Muscle layer of colon (tissue), 2 donors: ENCODE results near the gene ZNF532.

ENCODE experiments used
- H3K27ac ChIP-seq: one replicate; pipeline ENCODE4 v1.7.0; 2013; ENCODE audit warnings: low read depth, mild to moderate bottlenecking, low read length, moderate library complexity
- H3K27me3 ChIP-seq, 2 donors: one replicate each; pipeline ENCODE4 v1.7.0; 2013; ENCODE audit warnings: low read length in 2 of 2, mild to moderate bottlenecking in 2 of 2; ENCODE audit not compliant: insufficient read depth in 2 of 2, control insufficient read depth in 1 of 2
- H3K36me3 ChIP-seq: one replicate; pipeline ENCODE4 v1.7.0; 2013; ENCODE audit warnings: mild to moderate bottlenecking, low read length; ENCODE audit not compliant: insufficient read depth
- H3K4me1 ChIP-seq: one replicate; pipeline ENCODE4 v1.7.0; 2013; ENCODE audit warnings: mild to moderate bottlenecking, low read length; ENCODE audit not compliant: insufficient read depth
- H3K4me3 ChIP-seq, 2 donors: one replicate each; pipeline ENCODE4 v1.7.0; 2013; ENCODE audit warnings: low read length in 2 of 2, low read depth in 1 of 2, mild to moderate bottlenecking in 1 of 2, moderate library complexity in 1 of 2
- H3K9ac ChIP-seq: one replicate; pipeline ENCODE4 v1.7.0; 2013; ENCODE audit warnings: low read length
- H3K9me3 ChIP-seq: one replicate; pipeline ENCODE4 v1.7.0; 2013; ENCODE audit warnings: mild to moderate bottlenecking, low read length
- donor health status: abdominal sarcoma.
- donor health status: Adenocarcinoma of cecum.

The ZNF532 gene

GRCh38 chr18:58937071-58937886 is 72.6 kb downstream of the ZNF532 start:
- Histone ChIP-seq H3K9ac (no peak overlapping the region), H3K27ac (no peak overlapping the region), H3K4me3 (no peak overlapping the region), H3K27me3 (no peaks in the 10 kb centered on the region), H3K9me3 (no peaks in the 10 kb centered on the region), H3K4me1 (peaks cover 4% of the 10 kb centered on the region), H3K36me3 (peaks cover 29% of the 10 kb centered on the region)

GRCh38 chr18:58937887-58938267 is 73.2 kb downstream of the ZNF532 start:
- Histone ChIP-seq H3K27ac (no peak overlapping the region), H3K4me1 (peaks cover 4% of the 10 kb centered on the region), H3K27me3 (no peaks in the 10 kb centered on the region), H3K36me3 (peaks cover 29% of the 10 kb centered on the region), H3K4me3 (no peak overlapping the region), H3K9ac (no peak overlapping the region), H3K9me3 (no peaks in the 10 kb centered on the region)

GRCh38 chr18:58941426-58942099 is 76.9 kb downstream of the ZNF532 start:
- no peak overlapping the region for H3K27ac ChIP-seq
- peaks cover 34% of the 10 kb centered on the region for H3K36me3 ChIP-seq
- no peak overlapping the region for H3K4me3 ChIP-seq
- peaks cover 4% of the 10 kb centered on the region for H3K4me1 ChIP-seq
- H3K9me3 ChIP-seq = no peaks in the 10 kb centered on the region
- H3K27me3 ChIP-seq = no peaks in the 10 kb centered on the region
- no peak overlapping the region for H3K9ac ChIP-seq

GRCh38 chr18:58943896-58944295 is 79.2 kb downstream of the ZNF532 start:
- H3K4me1 ChIP-seq = no peaks in the 10 kb centered on the region
- peaks cover 37% of the 10 kb centered on the region for H3K36me3 ChIP-seq
- no peak overlapping the region for H3K4me3 ChIP-seq
- no peak overlapping the region for H3K27ac ChIP-seq
- no peak overlapping the region for H3K9ac ChIP-seq
- H3K9me3 ChIP-seq = no peaks in the 10 kb centered on the region
- H3K27me3 ChIP-seq = no peaks in the 10 kb centered on the region

- H3K9me3 ChIP-seq = no peaks in the 10 kb centered on the region
- H3K36me3 ChIP-seq = peaks cover 27% of the 10 kb centered on the region
- no peaks in the 10 kb centered on the region for H3K4me1 ChIP-seq
- no peak overlapping the region for H3K9ac ChIP-seq
- H3K27ac ChIP-seq = no peak overlapping the region
- H3K4me3 ChIP-seq = no peak overlapping the region
- no peaks in the 10 kb centered on the region for H3K27me3 ChIP-seq
Observed at GRCh38 chr18:58947136-58947732, 82.6 kb downstream of the ZNF532 start.

- Histone ChIP-seq H3K27me3 (no peaks in the 10 kb centered on the region), H3K9ac (no peak overlapping the region), H3K4me1 (no peaks in the 10 kb centered on the region), H3K27ac (no peak overlapping the region), H3K9me3 (no peaks in the 10 kb centered on the region), H3K4me3 (no peak overlapping the region), H3K36me3 (peaks cover 27% of the 10 kb centered on the region)
Observed at GRCh38 chr18:58949031-58949430, 84.4 kb downstream of the ZNF532 start.

- H3K27ac ChIP-seq = no peak overlapping the region
- no peak overlapping the region for H3K4me3 ChIP-seq
- H3K9ac ChIP-seq = no peak overlapping the region
- no peaks in the 10 kb centered on the region for H3K27me3 ChIP-seq
- no peaks in the 10 kb centered on the region for H3K9me3 ChIP-seq
- H3K36me3 ChIP-seq = peaks cover 17% of the 10 kb centered on the region
- peaks cover 9% of the 10 kb centered on the region for H3K4me1 ChIP-seq
Observed at GRCh38 chr18:58951986-58952702, 87.5 kb downstream of the ZNF532 start.

GRCh38 chr18:58952858-58953257 is 88.2 kb downstream of the ZNF532 start:
- peaks cover 9% of the 10 kb centered on the region for H3K4me1 ChIP-seq
- H3K27me3 ChIP-seq = no peaks in the 10 kb centered on the region
- H3K27ac ChIP-seq = no peak overlapping the region
- H3K9ac ChIP-seq = no peak overlapping the region
- H3K9me3 ChIP-seq = no peaks in the 10 kb centered on the region
- H3K4me3 ChIP-seq = no peak overlapping the region
- peaks cover 11% of the 10 kb centered on the region for H3K36me3 ChIP-seq

GRCh38 chr18:58953627-58954026 is 89.0 kb downstream of the ZNF532 start:
- no peaks in the 10 kb centered on the region for H3K9me3 ChIP-seq

GRCh38 chr18:58955001-58955400 is 90.3 kb downstream of the ZNF532 start:
- Histone ChIP-seq H3K9me3 (no peaks in the 10 kb centered on the region), H3K4me3 (no peak overlapping the region), H3K27ac (no peak overlapping the region), H3K9ac (no peak overlapping the region), H3K36me3 (peaks cover 7% of the 10 kb centered on the region), H3K4me1 (peaks cover 9% of the 10 kb centered on the region), H3K27me3 (no peaks in the 10 kb centered on the region)

More at GRCh38 chr18:58953627-58954026, 89.0 kb downstream of the ZNF532 start:
- no peak overlapping the region for H3K27ac ChIP-seq
- peaks cover 9% of the 10 kb centered on the region for H3K4me1 ChIP-seq
- H3K27me3 ChIP-seq = no peaks in the 10 kb centered on the region
- no peak overlapping the region for H3K4me3 ChIP-seq
- H3K9ac ChIP-seq = no peak overlapping the region
- H3K36me3 ChIP-seq = peaks cover 7% of the 10 kb centered on the region

- Histone ChIP-seq H3K36me3 (peaks cover 7% of the 10 kb centered on the region), H3K27me3 (no peaks in the 10 kb centered on the region), H3K9me3 (no peaks in the 10 kb centered on the region), H3K9ac (no peak overlapping the region), H3K4me1 (peaks cover 9% of the 10 kb centered on the region), H3K4me3 (no peak overlapping the region), H3K27ac (no peak overlapping the region)
Observed at GRCh38 chr18:58955738-58956137, 91.1 kb downstream of the ZNF532 start.
